ENCODE results near the gene RAP1GAP. TPM values are rescaled to one million over a fixed set of nuclear protein-coding genes. Genes with fewer than 3 reads are reported as not detected.
"Not testable (repeated sequence)": the region's sequence is repeated elsewhere in the genome, so short reads cannot be mapped to it uniquely, and the experiment has no call there.

Gene RAP1GAP
- total RNA-seq, 2 donors from 2014 or later = 0.07 to 0.42 TPM

GRCh38 chr1:21570528-21570875 is 98.7 kb downstream of the RAP1GAP start:
- H3K27ac Mint-ChIP-seq = no peak overlapping the region
- no peaks in the 10 kb centered on the region for H3K9me3 ChIP-seq (ENCODE audit: control insufficient read depth, low read length, poor library complexity, severe bottlenecking)
- H3K27me3 Mint-ChIP-seq = peaks cover 44% of the 10 kb centered on the region
- no peak overlapping the region for H3K4me3 Mint-ChIP-seq
- ATAC-seq = no peak
- H3K36me3 Mint-ChIP-seq (ENCODE audit: low read depth) = peaks cover 3% of the 10 kb centered on the region
- H3K4me1 Mint-ChIP-seq = peaks cover 4% of the 10 kb centered on the region
- DNase-seq = no peak

GRCh38 chr1:21569820-21570527 is 99.2 kb downstream of the RAP1GAP start:
- Mint-ChIP-seq H3K4me1 (peaks cover 4% of the 10 kb centered on the region), H3K36me3 (ENCODE audit: low read depth) (peaks cover 3% of the 10 kb centered on the region), H3K27ac (no peak overlapping the region), H3K27me3 (peaks cover 39% of the 10 kb centered on the region), H3K4me3 (no peak overlapping the region)
- DNase-seq (no peak), ATAC-seq (no peak)
- H3K9me3 ChIP-seq (ENCODE audit: control insufficient read depth, low read length, poor library complexity, severe bottlenecking) = no peaks in the 10 kb centered on the region

GRCh38 chr1:21568809-21569385 is 100.3 kb downstream of the RAP1GAP start:
- H3K4me3 Mint-ChIP-seq = no peak overlapping the region
- no peaks in the 10 kb centered on the region for H3K9me3 ChIP-seq (ENCODE audit: control insufficient read depth, low read length, poor library complexity, severe bottlenecking)
- ATAC-seq (no peak), DNase-seq (no peak)
- no peak overlapping the region for H3K27ac Mint-ChIP-seq
- H3K27me3 Mint-ChIP-seq = peaks cover 28% of the 10 kb centered on the region
- H3K36me3 Mint-ChIP-seq (ENCODE audit: low read depth) = peaks cover 3% of the 10 kb centered on the region
- peaks cover 4% of the 10 kb centered on the region for H3K4me1 Mint-ChIP-seq

GRCh38 chr1:21568006-21568746 is 101.0 kb downstream of the RAP1GAP start:
- peaks cover 21% of the 10 kb centered on the region for H3K27me3 Mint-ChIP-seq
- DNase-seq (no peak), ATAC-seq (no peak)
- no peak overlapping the region for H3K4me3 Mint-ChIP-seq
- peaks cover 3% of the 10 kb centered on the region for H3K36me3 Mint-ChIP-seq (ENCODE audit: low read depth)
- no peaks in the 10 kb centered on the region for H3K9me3 ChIP-seq (ENCODE audit: control insufficient read depth, low read length, poor library complexity, severe bottlenecking)
- no peak overlapping the region for H3K27ac Mint-ChIP-seq
- peaks cover 4% of the 10 kb centered on the region for H3K4me1 Mint-ChIP-seq

GRCh38 chr1:21567241-21568005 is 101.7 kb downstream of the RAP1GAP start:
- DNase-seq = no peak
- H3K4me3 Mint-ChIP-seq = no peak overlapping the region
- H3K9me3 ChIP-seq (ENCODE audit: control insufficient read depth, low read length, poor library complexity, severe bottlenecking) = no peaks in the 10 kb centered on the region

GRCh38 chr1:21566361-21566760 is 102.8 kb downstream of the RAP1GAP start:
- not testable (repeated sequence) for H3K27ac Mint-ChIP-seq; H3K4me1 Mint-ChIP-seq; ATAC-seq; H3K4me3 Mint-ChIP-seq; DNase-seq; H3K36me3 Mint-ChIP-seq (ENCODE audit: low read depth); H3K9me3 ChIP-seq (ENCODE audit: control insufficient read depth, low read length, poor library complexity, severe bottlenecking)
- peaks cover 16% of the 10 kb centered on the region for H3K27me3 Mint-ChIP-seq

More at GRCh38 chr1:21567241-21568005, 101.7 kb downstream of the RAP1GAP start:
- H3K27me3 Mint-ChIP-seq = peaks cover 16% of the 10 kb centered on the region
- no peak overlapping the region for H3K27ac Mint-ChIP-seq
- peaks cover 3% of the 10 kb centered on the region for H3K36me3 Mint-ChIP-seq (ENCODE audit: low read depth)
- H3K4me1 Mint-ChIP-seq = peaks cover 4% of the 10 kb centered on the region
- ATAC-seq = no peak

- H3K9me3 ChIP-seq (ENCODE audit: control insufficient read depth, low read length, poor library complexity, severe bottlenecking) = no peaks in the 10 kb centered on the region
- DNase-seq (no peak), ATAC-seq (no peak)
- Mint-ChIP-seq H3K36me3 (ENCODE audit: low read depth) (peaks cover 3% of the 10 kb centered on the region), H3K4me3 (no peak overlapping the region), H3K27me3 (peaks cover 16% of the 10 kb centered on the region), H3K4me1 (peaks cover 4% of the 10 kb centered on the region), H3K27ac (no peak overlapping the region)
Observed at GRCh38 chr1:21565285-21565684, 103.9 kb downstream of the RAP1GAP start.

- H3K4me3 Mint-ChIP-seq = no peak overlapping the region
- no peak for ATAC-seq
Observed at GRCh38 chr1:21564521-21565095, 104.5 kb downstream of the RAP1GAP start.

GRCh38 chr1:21563971-21564370 is 105.2 kb downstream of the RAP1GAP start:
- no peak for DNase-seq
- ATAC-seq = no peak
- H3K27ac Mint-ChIP-seq = no peak overlapping the region
- H3K4me3 Mint-ChIP-seq = no peak overlapping the region
- H3K4me1 Mint-ChIP-seq = peaks cover 5% of the 10 kb centered on the region
- H3K9me3 ChIP-seq (ENCODE audit: control insufficient read depth, low read length, poor library complexity, severe bottlenecking) = no peaks in the 10 kb centered on the region
- H3K27me3 Mint-ChIP-seq = peaks cover 25% of the 10 kb centered on the region
- H3K36me3 Mint-ChIP-seq (ENCODE audit: low read depth) = peaks cover 3% of the 10 kb centered on the region

More at GRCh38 chr1:21564521-21565095, 104.5 kb downstream of the RAP1GAP start:
- H3K27me3 Mint-ChIP-seq = peaks cover 18% of the 10 kb centered on the region
- DNase-seq = no peak
- no peak overlapping the region for H3K27ac Mint-ChIP-seq
- H3K36me3 Mint-ChIP-seq (ENCODE audit: low read depth) = peaks cover 3% of the 10 kb centered on the region
- H3K4me1 Mint-ChIP-seq = peaks cover 4% of the 10 kb centered on the region
- no peaks in the 10 kb centered on the region for H3K9me3 ChIP-seq (ENCODE audit: control insufficient read depth, low read length, poor library complexity, severe bottlenecking)

GRCh38 chr1:21562896-21563295 is 106.3 kb downstream of the RAP1GAP start:
- ATAC-seq (no peak), DNase-seq (no peak)
- no peaks in the 10 kb centered on the region for H3K36me3 Mint-ChIP-seq (ENCODE audit: low read depth)
- peaks cover 2% of the 10 kb centered on the region for H3K4me1 Mint-ChIP-seq
- no peaks in the 10 kb centered on the region for H3K9me3 ChIP-seq (ENCODE audit: control insufficient read depth, low read length, poor library complexity, severe bottlenecking)
- H3K4me3 Mint-ChIP-seq = no peak overlapping the region
- no peak overlapping the region for H3K27ac Mint-ChIP-seq
- H3K27me3 Mint-ChIP-seq = peaks cover 26% of the 10 kb centered on the region

GRCh38 chr1:21560916-21561638 is 108.1 kb downstream of the RAP1GAP start:
- peaks cover 2% of the 10 kb centered on the region for H3K36me3 Mint-ChIP-seq (ENCODE audit: low read depth)
- no peak overlapping the region for H3K4me3 Mint-ChIP-seq
- H3K27ac Mint-ChIP-seq = no peak overlapping the region
- H3K9me3 ChIP-seq (ENCODE audit: control insufficient read depth, low read length, poor library complexity, severe bottlenecking) = no peaks in the 10 kb centered on the region
- H3K4me1 Mint-ChIP-seq = peaks cover 2% of the 10 kb centered on the region
- DNase-seq = no peak
- peaks cover 32% of the 10 kb centered on the region for H3K27me3 Mint-ChIP-seq
- ATAC-seq = no peak

GRCh38 chr1:21559788-21560567 is 109.2 kb downstream of the RAP1GAP start:
- no peak overlapping the region for H3K4me3 Mint-ChIP-seq
- peaks cover 2% of the 10 kb centered on the region for H3K36me3 Mint-ChIP-seq (ENCODE audit: low read depth)
- no peak for DNase-seq
- no peak overlapping the region for H3K27ac Mint-ChIP-seq
- no peak for ATAC-seq
- peaks cover 2% of the 10 kb centered on the region for H3K4me1 Mint-ChIP-seq
- H3K9me3 ChIP-seq (ENCODE audit: control insufficient read depth, low read length, poor library complexity, severe bottlenecking) = no peaks in the 10 kb centered on the region
- H3K27me3 Mint-ChIP-seq = peaks cover 37% of the 10 kb centered on the region

Measured in T-helper 17 cell (primary cell).